CD4-positive, alpha-beta T cell treated with Interleukin-12 subunit alpha and Interleukin-12 subunit beta, for 1 hour (primary cell): ENCODE measurements around the gene NOL12.
"Not testable (repeated sequence)": the region's sequence is repeated elsewhere in the genome, so short reads cannot be mapped to it uniquely, and the experiment has no call there.

Experiments
- DNase-seq: peaks from one replicate; pipeline ENCODE4 v3.0.0-alpha.2; 2020

NOL12 gene

GRCh38 chr22:37716708-37717107, 30.6 kb downstream of the NOL12 start:
- no peak for DNase-seq

- not testable (repeated sequence) for DNase-seq
Observed at GRCh38 chr22:37717235-37717634, 31.1 kb downstream of the NOL12 start.

DNA sequence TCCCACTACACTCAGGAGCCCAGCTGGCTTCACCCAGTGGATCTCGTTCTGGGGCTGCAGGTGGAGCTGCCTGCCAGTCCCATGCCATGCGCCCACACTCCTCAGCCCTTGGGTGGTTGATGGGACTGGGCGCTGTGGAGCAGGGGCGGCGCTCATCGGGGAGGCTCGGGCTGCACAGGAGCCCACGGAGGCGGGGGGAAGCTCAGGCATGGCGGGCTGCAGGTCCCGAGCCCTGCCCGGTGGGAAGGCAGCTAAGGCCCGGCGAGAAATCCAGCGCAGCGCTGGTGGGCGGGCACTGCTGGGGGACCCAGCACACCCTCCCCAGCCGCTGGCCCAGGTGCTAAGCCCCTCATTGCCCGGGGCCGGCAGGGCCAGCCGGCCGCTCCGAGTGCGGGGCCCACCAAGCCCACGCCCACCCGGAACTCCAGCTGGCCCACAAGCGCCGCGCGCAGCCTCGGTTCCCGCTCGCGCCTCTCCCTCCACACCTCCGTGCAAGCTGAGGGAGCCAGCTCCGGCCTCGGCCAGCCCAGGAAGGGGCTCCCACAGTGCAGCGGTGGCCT, 31.7 kb downstream of the NOL12 start:
- not testable (repeated sequence) for DNase-seq

GRCh38 chr22:37725551-37726240, 39.6 kb downstream of the NOL12 start:
- no peak for DNase-seq

GRCh38 chr22:37726241-37726887, 40.2 kb downstream of the NOL12 start:
- DNase-seq: no peak

DNA sequence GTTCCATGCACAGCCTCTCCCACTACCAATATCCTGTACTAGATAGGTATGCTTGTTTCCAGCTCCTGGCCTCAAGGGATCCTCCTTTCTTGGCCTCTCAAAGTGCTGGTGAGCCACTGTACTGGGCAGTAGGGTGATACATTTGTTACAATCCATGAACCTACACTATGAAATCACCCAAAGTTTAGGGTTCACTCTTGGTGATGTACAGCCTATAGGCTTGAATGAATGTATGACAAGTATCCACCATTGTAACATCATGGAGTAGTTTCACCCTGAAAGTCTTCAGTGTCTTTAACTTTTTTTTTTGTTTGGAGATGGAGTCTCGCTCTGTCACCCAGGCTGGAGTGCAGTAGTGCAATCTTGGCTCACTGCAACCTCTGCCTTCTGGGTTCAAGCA, 42.5 kb downstream of the NOL12 start:
- no peak for DNase-seq

DNA sequence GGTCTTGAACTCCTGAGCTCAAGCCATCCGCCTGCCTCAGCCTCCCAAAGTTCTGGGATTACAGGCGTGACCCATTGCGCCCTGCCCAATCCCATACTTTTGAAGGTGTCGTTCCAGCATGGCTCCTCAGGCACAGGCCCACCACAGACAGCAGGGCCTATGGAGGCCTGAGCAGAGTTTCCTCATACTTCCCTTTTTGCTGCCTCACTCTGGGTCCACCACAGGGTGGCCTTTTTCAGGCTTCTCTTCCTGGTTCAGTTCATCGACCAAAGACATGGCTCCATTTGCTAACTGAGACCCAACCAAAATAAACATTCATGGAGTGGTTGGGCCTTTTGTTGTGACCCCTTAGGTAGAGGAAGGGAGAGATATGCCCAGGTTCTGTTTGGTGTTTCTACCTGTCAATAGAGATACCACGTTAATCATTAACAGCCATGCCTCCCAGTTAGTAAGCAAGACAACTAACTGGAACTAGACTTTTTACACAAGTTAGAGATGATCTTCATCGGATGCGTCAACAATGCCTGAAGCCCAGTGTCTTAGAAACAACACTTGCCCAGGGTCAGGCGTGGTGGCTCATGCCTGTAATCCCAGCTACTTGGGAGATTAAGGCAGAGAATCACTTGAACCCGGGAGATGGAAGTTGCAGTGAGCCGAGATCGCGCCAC, 45.8 kb downstream of the NOL12 start:
- no peak for DNase-seq

DNA sequence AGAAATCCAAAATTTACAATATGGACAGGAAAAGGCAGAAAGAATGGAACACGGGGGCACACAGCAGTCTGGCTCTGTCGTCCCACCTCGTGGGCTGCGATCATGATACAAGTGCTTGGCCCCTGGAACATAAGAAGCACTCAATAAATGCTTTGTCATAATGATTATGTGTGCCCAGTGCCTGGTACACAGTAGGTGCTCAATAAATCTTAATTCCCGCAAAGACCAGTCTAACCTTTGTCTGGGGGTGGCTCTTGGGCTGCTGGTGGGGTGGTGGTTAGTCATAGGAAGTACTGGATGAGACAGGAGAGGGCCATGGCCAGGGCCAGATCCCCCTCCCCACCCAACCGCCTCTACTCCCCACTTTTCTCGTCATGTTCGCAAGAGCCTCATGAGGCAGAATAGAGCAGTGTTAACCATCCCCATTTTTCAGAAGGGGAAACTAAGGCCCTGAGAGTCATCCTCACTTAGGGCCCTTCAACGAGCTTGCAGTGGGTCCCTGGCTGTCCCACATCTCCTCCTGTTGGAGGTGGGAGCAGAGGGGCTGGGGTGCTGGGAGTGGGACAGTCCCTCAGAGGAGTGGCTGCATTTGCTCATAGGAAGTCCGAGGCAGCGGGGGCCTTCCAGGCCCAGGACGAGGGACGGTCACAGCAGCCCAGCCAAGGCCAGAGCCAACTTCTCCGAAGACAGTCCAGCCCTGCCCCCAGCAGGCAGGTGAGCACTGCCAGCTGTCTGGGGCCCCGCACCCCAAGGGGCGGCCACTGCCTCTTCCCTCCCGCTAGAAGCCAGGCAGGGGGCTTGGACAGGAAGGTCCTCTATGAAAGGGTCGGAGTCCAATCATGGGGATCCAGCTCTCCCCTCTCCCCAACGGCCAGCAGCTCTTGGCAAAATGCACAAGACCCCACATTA, 46.8 kb downstream of the NOL12 start:
- no peak for DNase-seq

DNA sequence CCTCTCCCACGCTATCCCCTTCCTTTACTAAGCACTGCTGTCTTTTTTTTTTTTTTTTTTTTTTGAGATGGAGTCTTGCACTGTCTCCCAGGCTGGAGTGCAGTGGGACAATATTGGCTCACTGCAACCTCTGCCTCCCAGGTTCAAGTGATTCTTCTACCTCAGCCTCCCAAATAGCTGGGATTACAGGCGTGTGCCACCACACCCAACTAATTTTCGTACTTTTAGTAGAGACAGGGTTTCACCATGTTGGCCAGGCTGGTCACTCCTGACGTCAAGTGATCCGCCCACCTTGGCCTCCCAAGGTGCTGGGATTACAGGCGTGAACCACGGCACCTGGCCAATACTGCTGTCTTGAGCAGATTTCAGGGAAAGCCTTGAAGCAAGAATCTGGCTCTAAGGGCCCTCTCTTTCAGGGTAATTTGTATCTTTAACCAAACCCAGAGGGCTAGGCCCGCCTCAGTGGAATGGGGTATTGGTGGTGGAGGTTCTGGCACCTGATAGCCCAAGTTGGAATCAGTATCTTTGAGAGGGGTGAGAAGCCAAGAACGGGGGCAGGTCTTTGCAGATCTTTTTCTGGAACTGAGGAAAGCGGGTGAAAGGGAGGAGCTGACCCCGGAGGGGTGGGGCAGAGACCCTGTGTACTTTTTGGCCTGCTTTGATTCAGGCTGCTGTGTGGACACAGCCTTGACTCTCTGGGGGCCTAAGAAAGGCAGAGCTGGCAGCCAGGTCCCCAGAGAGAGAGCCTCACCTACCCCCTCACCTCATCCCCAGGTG, 47.7 kb downstream of the NOL12 start:
- DNase-seq: no peak

DNA sequence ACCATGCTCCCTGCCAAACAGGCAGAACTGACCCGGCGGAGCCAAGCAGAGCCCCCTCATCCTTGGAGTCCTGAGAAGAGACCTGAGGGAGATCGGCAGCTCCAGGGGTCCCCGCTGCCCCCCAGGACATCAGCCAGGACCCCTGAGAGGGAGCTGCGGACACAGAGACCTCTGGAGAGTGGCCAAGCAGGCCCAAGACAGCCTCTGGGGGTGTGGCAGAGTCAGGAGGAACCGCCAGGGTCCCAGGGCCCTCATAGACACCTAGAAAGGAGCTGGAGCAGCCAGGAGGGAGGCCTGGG, 48.2 kb downstream of the NOL12 start:
- no peak for DNase-seq

DNA sequence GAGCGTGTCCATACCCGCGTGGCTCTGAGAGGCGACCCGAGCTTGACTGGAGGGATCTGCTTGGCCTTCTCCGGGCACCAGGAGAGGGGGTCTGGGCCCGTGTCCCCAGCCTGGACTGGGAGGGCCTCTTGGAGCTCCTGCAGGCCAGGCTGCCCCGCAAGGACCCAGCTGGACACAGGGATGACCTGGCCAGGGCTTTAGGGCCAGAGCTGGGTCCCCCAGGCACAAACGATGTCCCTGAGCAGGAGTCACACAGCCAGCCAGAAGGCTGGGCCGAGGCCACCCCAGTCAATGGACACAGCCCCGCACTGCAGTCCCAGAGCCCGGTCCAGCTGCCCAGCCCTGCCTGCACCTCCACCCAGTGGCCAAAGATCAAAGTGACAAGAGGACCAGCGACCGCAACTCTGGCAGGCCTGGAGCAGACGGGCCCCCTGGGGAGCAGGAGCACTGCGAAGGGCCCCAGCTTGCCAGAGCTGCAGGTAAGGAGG, 48.9 kb downstream of the NOL12 start:
- DNase-seq: no peak

GRCh38 chr22:37739035-37739434, 52.9 kb downstream of the NOL12 start:
- no peak for DNase-seq

DNA sequence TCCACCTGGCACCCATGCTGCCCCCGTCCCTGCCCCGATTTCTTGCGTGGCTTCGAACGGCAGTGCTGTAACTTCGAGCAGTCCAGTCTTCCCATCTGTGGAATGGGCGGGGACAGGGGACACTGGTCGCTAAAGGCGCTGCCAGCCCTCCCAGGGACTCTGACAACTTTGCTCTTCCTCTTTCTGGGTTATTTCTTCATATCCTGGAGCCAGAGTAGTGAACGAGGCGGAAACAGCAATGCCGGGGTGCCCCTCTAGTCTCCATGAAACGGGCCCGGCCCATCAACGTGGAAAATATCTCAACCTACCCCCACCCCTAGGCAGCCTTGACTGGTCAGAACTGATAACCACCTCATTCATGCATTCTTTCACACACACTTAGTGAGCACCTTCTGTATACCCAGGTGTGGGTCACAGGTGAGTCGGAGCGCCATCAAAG, 53.5 kb downstream of the NOL12 start:
- DNase-seq: no peak

DNA sequence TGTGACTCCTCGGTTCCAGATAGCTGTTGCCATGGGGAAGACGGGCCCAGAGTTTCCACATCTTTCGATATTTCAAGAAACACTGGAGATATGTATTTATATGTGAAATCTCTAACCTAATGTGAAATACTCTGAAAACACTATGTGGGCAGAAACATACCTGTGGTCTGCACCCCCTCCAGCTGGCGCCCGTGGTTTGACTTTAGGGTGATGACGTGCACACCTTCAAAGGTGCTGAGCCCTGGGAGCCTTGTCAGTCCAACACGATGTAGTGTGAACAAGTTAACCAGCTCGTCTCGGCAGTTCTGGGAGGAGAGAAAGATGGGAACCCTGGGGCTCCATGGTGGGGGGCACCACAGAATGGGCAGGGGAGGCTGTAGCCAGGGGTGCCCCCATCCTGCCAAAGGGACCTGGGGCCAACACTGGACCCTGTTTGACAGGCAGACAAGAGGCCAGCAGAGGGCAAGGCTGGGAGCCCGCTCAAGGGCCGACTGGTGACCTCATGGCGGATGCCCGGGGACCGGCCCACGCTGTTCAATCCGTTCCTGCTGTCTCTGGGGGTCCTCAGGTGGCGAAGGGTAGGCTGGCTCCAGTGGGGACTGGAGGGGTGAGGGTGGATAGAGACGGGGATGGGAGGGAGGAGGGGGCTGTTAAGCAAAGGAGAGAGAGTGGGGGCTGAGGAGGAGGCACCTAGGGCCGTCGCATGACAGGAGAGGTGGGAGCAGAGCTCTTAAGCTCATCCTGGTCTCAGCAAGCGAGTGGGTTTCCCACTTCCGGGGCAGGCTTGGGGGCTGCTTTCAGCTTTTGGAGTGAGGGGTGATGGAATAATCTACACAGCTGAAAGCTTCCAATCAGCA, 54.5 kb downstream of the NOL12 start:
- no peak for DNase-seq

- DNase-seq: no peak
Observed at GRCh38 chr22:37741312-37741795, 55.2 kb downstream of the NOL12 start.

DNA sequence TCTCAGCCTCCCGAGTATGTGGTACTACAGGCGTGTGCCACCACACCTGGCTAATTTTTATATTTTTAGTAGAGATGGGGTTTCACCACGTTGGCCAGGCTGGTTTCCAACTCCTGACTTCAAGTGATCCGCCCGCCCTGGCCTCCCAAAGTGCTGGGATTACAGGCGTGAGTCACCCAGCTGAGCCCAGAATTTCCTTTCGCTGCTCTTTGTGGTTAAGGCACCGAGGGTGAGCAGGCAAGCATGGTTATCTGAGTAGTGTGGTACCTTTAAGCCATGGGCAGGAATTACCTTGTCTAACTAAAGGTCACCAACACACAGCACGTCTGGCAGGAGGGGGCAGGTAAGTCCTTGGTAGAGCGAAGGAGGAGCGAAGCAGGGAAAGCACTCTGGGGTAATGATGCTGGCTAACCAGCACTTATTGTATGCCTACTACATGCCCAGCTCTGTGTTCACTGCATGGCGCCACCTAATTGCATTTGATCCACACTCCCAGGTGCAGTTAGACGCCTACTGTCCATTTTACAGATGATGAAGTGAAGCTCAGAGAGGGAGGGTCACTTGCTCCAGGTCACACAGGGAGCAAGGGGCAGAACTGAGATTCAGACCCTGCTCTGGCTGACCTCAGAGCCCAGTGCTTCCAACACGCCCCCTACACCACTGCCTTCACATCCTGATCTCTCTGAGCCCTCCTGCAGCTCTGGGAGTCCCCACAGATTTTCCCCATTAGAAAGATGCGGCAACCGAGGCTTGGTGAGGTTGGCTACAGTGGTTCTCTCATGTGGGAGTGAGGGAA, 56.4 kb downstream of the NOL12 start:
- DNase-seq: no peak
